H1 (cell line): ENCODE results near the gene HOXC13. TPM values are rescaled to one million over a fixed set of nuclear protein-coding genes. Genes with fewer than 3 reads are reported as not detected.

ENCODE experiments used
- CTCF ChIA-PET: fragments of 300-600 bp; sonication (Branson Sonifier 250); formaldehyde crosslinking; loops from one replicate; lab custom pipeline; 2021; ENCODE audit not compliant: partially characterized antibody; lab: Charles Lee
- POLR2A ChIA-PET: fragments of 300-600 bp; sonication (Branson Sonifier 250); formaldehyde crosslinking; loops from one replicate; lab custom pipeline; 2021; ENCODE audit warnings: inconsistent platforms; ENCODE audit not compliant: partially characterized antibody; lab: Charles Lee
- DNase-seq, 2 experiments: peaks; one replicate each; pipeline versions ENCODE4 v3.0.0 to v3.0.0-alpha.2; 2010 to 2022; ENCODE audit warnings: low spot score in 2 of 2, low read depth in 1 of 2, mixed read lengths in 1 of 2
- FAIRE-seq: peaks from 2 replicates; lab custom pipeline; 2011; peaks lifted over from hg19 to GRCh38; lab: Jason Lieb, UNC
- H2AFZ ChIP-seq: 2 replicates; pipeline ENCODE4 v1.8.1; 2012; ENCODE audit warnings: low read length, inconsistent platforms
- H2AK5ac ChIP-seq: 2 replicates; pipeline ENCODE4 v1.6.1; 2013; ENCODE audit warnings: low read depth, low read length
- H2BK120ac ChIP-seq: replicated peaks from 2 replicates; pipeline ENCODE3; 2013; ENCODE audit warnings: low read depth, low read length, inconsistent platforms
- H2BK12ac ChIP-seq: 2 replicates; pipeline ENCODE4 v1.6.1; 2013; ENCODE audit warnings: low read depth, low read length
- H2BK15ac ChIP-seq: 2 replicates; pipeline ENCODE4 v1.6.1; 2013; ENCODE audit warnings: low read length
- H2BK20ac ChIP-seq: 2 replicates; pipeline ENCODE4 v1.6.1; 2013; ENCODE audit warnings: low read length
- H2BK5ac ChIP-seq: 2 replicates; pipeline ENCODE4 v1.6.1; 2013; ENCODE audit warnings: low read depth, low read length
- H3K14ac ChIP-seq: 2 replicates; pipeline ENCODE4 v1.6.1; 2013; ENCODE audit warnings: inconsistent platforms; ENCODE audit not compliant: insufficient read length
- H3K18ac ChIP-seq: 2 replicates; pipeline ENCODE4 v1.6.1; 2013; ENCODE audit warnings: low read length; ENCODE audit errors: extremely low read depth
- H3K23ac ChIP-seq: 2 replicates; pipeline ENCODE4 v1.6.1; 2013; ENCODE audit warnings: inconsistent platforms; ENCODE audit not compliant: insufficient read length
- H3K23me2 ChIP-seq: 2 replicates; pipeline ENCODE4 v1.6.1; 2013; ENCODE audit warnings: low read depth, low read length
- H3K27ac ChIP-seq: 2 replicates; pipeline ENCODE4 v1.6.1; 2011; ENCODE audit warnings: low read depth, low read length, inconsistent platforms
- H3K27me3 ChIP-seq, 4 experiments: replicated peaks in 1 of 4; 1 replicate in 1 of 4; 2 replicates in 3 of 4; pipeline versions ENCODE4 v1.6.1 to v1.8.1; 2011 to 2013; ENCODE audit warnings: low read length in 3 of 4, mild to moderate bottlenecking in 3 of 4, inconsistent platforms in 2 of 4, mixed read lengths in 2 of 4, moderate library complexity in 1 of 4; ENCODE audit not compliant: control insufficient read depth in 3 of 4, insufficient read depth in 3 of 4; ENCODE audit errors: extremely low read depth in 1 of 4
- H3K36me3 ChIP-seq, 4 experiments: 2 replicates each; pipeline versions ENCODE4 v1.6.1 to v1.8.1; 2011 to 2013; ENCODE audit warnings: mild to moderate bottlenecking in 4 of 4, low read length in 3 of 4, moderate library complexity in 2 of 4, control low read depth in 1 of 4, inconsistent platforms in 1 of 4; ENCODE audit not compliant: insufficient read depth in 4 of 4, control insufficient read depth in 2 of 4
- H3K4ac ChIP-seq: replicated peaks from 2 replicates; pipeline ENCODE3; 2013; ENCODE audit warnings: low read length, low read depth, mixed read lengths, inconsistent platforms; ENCODE audit not compliant: insufficient read length
- H3K4me1 ChIP-seq, 4 experiments: replicated peaks in 1 of 4; 1 replicate in 1 of 4; 2 replicates in 3 of 4; pipeline versions ENCODE4 v1.6.1 to v1.8.1; 2011 to 2013; ENCODE audit warnings: low read length in 3 of 4, inconsistent platforms in 2 of 4, mixed read lengths in 1 of 4; ENCODE audit not compliant: insufficient read depth in 4 of 4, control insufficient read depth in 3 of 4
- H3K4me2 ChIP-seq, 2 experiments: 2 replicates each; pipeline versions ENCODE4 v1.6.1 to v1.8.1; 2011 to 2013; ENCODE audit warnings: low read depth in 2 of 2, low read length in 2 of 2, control low read depth in 1 of 2, inconsistent platforms in 1 of 2, mild to moderate bottlenecking in 1 of 2; ENCODE audit not compliant: insufficient read depth in 1 of 2
- H3K4me3 ChIP-seq, 4 experiments: fragments of 200-600, 300-600 bp in 1 of 4; sonication (generic), shearing (Covaris generic), sonication (Bioruptor Twin) in 1 of 4; 2 replicates each; pipeline versions ENCODE4 v1.5.1 to v1.8.1; 2011 to 2016; ENCODE audit warnings: low read length in 4 of 4, low read depth in 3 of 4, control low read depth in 2 of 4, inconsistent platforms in 2 of 4, mild to moderate bottlenecking in 2 of 4, mixed read lengths in 1 of 4, moderate library complexity in 1 of 4; ENCODE audit not compliant: insufficient read depth in 2 of 4; ENCODE audit errors: extremely low read depth in 1 of 4
- H3K56ac ChIP-seq: replicated peaks from 2 replicates; pipeline ENCODE3; 2013; ENCODE audit warnings: low read depth, mild to moderate bottlenecking, mixed read lengths, low read length, inconsistent platforms; ENCODE audit not compliant: insufficient read length
- H3K79me1 ChIP-seq: 2 replicates; pipeline ENCODE4 v1.6.1; 2013; ENCODE audit warnings: low read depth, low read length, control low read depth
- H3K79me2 ChIP-seq, 2 experiments: 2 replicates each; pipeline versions ENCODE4 v1.6.1 to v1.8.1; 2012 to 2013; ENCODE audit warnings: low read length in 2 of 2, mild to moderate bottlenecking in 2 of 2, inconsistent platforms in 1 of 2; ENCODE audit not compliant: insufficient read depth in 2 of 2, control insufficient read depth in 1 of 2
- H3K9ac ChIP-seq, 4 experiments: replicated peaks in 1 of 4; 1 replicate in 1 of 4; 2 replicates in 3 of 4; pipeline versions ENCODE4 v1.6.1 to v1.8.1; 2011 to 2013; ENCODE audit warnings: low read depth in 3 of 4, low read length in 3 of 4, control low read depth in 2 of 4, mild to moderate bottlenecking in 2 of 4, moderate library complexity in 2 of 4, inconsistent platforms in 1 of 4; ENCODE audit errors: extremely low read depth in 1 of 4
- H3K9me3 ChIP-seq, 2 experiments: 2 replicates each; pipeline versions ENCODE4 v1.6.1 to v1.8.1; 2012 to 2013; ENCODE audit warnings: mild to moderate bottlenecking in 2 of 2, moderate library complexity in 2 of 2, control low read depth in 1 of 2, inconsistent platforms in 1 of 2, low read depth in 1 of 2, low read length in 1 of 2, mixed read lengths in 1 of 2; ENCODE audit not compliant: insufficient read depth in 2 of 2
- H4K20me1 ChIP-seq, 2 experiments: replicated peaks in 1 of 2; 2 replicates each; pipeline versions ENCODE3 to v1.8.1; 2011 to 2013; ENCODE audit warnings: inconsistent platforms in 2 of 2, low read length in 2 of 2, mild to moderate bottlenecking in 1 of 2; ENCODE audit not compliant: insufficient read depth in 2 of 2, control insufficient read depth in 1 of 2
- H4K5ac ChIP-seq: 2 replicates; pipeline ENCODE4 v1.6.1; 2013; ENCODE audit warnings: low read length, low read depth, mixed read lengths, inconsistent platforms; ENCODE audit not compliant: insufficient read length
- H4K8ac ChIP-seq: 2 replicates; pipeline ENCODE4 v1.8.0; 2013; ENCODE audit warnings: mild to moderate bottlenecking, moderate library complexity, low read length, inconsistent platforms; ENCODE audit not compliant: insufficient read depth; ENCODE audit errors: extremely low read depth
- H4K91ac ChIP-seq: replicated peaks from 2 replicates; pipeline ENCODE3; 2013; ENCODE audit warnings: low read length, mixed read lengths, inconsistent platforms; ENCODE audit not compliant: insufficient read length
- NANOG ChIP-seq: IDR thresholded peaks from 2 replicates; pipeline ENCODE4 v1.6.1; 2011; ENCODE audit warnings: low read length, low read depth, mild to moderate bottlenecking, inconsistent platforms; ENCODE audit not compliant: insufficient read depth, poor library complexity, severe bottlenecking
- RNF2 ChIP-seq: fragments of 200-900, 300-1000 bp; sonication (generic); IDR thresholded peaks from 2 replicates; pipeline ENCODE4 v1.7.1; 2016; ENCODE audit warnings: borderline replicate concordance, low read depth, mild to moderate bottlenecking, antibody characterized with exemption, low read length; ENCODE audit not compliant: poor library complexity, severe bottlenecking; ENCODE audit errors: missing control alignments
- SUZ12 ChIP-seq: fragments of 200-600 bp; sonication (generic); IDR thresholded peaks from 2 replicates; pipeline ENCODE4 v1.6.1; 2012; ENCODE audit warnings: mild to moderate bottlenecking, inconsistent platforms, low read length, moderate library complexity, mixed read lengths
- YY1 ChIP-seq: IDR thresholded peaks from 2 replicates; pipeline ENCODE4 v1.6.1; 2011; ENCODE audit warnings: low read depth, mild to moderate bottlenecking, low read length
- WGBS, 2 experiments: shearing (Covaris generic) in 1 of 2; methylation state at CpG; one replicate each; pipeline versions ENCODE4 v1.1.6 to v1.1.7; 2013 to 2015; ENCODE audit warnings: low lambda C conversion rate in 2 of 2, mixed read lengths in 2 of 2, inconsistent platforms in 1 of 2, low coverage in 1 of 2, missing lambda C conversion rate in 1 of 2; ENCODE audit not compliant: insufficient replicate concordance in 2 of 2, insufficient coverage in 1 of 2, insufficient read length in 1 of 2; ENCODE audit errors: extremely low coverage in 1 of 2, missing lambda C conversion rate in 1 of 2; 5-methylcytosine and 5-hydroxymethylcytosine counted together
- polyA plus RNA-seq, 7 experiments: library from polyadenylated mRNA; depleted of rRNA in 3 of 7; stranded (reverse) in 5 of 7; unstranded in 2 of 7; fragments of >200 nt in 5 of 7; fragments of 200-250 nt in 2 of 7; gene quantifications; 1 replicate in 5 of 7; 2 replicates in 1 of 7; 4 replicates in 1 of 7; pipeline versions ENCODE4 v1.2.1 to v1.2.3, GENCODE V29; 2011 to 2013; ENCODE audit warnings: missing spikeins in 2 of 7, mixed read lengths in 2 of 7
- total RNA-seq: library from RNA; stranded (reverse); fragmentation: NEBNext Ultra II Directional; extraction: Animal tissue kit (Norgen Biotek cat#: 25700); gene quantifications from 2 replicates; pipeline ENCODE4 v1.2.1, GENCODE V29; 2021

HOXC13 gene
- total and polyA plus RNA-seq, 2 of the 8 experiments (the other 6 are each of a cell fraction or from before 2014, with no cell fraction given): 0.02 TPM; not detected in 1

GRCh38 chr12:53995002-53995377 is 56.4 kb downstream of the HOXC13 start:
- Histone ChIP-seq H2AFZ (no peak overlapping the region), H3K79me1 (no peaks in the 10 kb centered on the region), H2AK5ac (peak overlapping the region; percentile 93), H4K5ac (no peak overlapping the region), H4K91ac (no peak overlapping the region), H3K18ac (no peak overlapping the region; the same call in 1 of the 2 replicates), H3K79me2 (no peaks in the 10 kb centered on the region), H3K23ac (no peak overlapping the region), H3K14ac (no peak overlapping the region), H3K23me2 (peaks cover 2% of the 10 kb centered on the region; the same call in 1 of the 2 replicates), H2BK20ac (peak overlapping the region; percentile 72; the same call in 1 of the 2 replicates), H3K56ac (no peak overlapping the region), H3K9ac (no peak overlapping the region), H4K20me1 (peaks cover 28 to 29% of the 10 kb centered on the region in 2 experiments), H3K27me3 (peaks cover 97 to 100% (median 100%) of the 10 kb centered on the region in 4 experiments), H3K4me2 (peak overlapping the region; percentile 23 to 56), H3K36me3 (peaks cover 0 to 19% (median 0%) of the 10 kb centered on the region in 4 experiments; a peak in 1 of 8 replicates), H3K9me3 (peaks cover 0 to 4% of the 10 kb centered on the region in 2 experiments; a peak in 1 of 4 replicates), H2BK12ac (peak overlapping the region; percentile 68), H4K8ac (no peak overlapping the region), H3K4ac (no peak overlapping the region), H3K4me3 (peak overlapping the region in 1 of 4 experiments; percentile 5; a peak in 1 of 8 replicates), H2BK120ac (no peak overlapping the region), H3K4me1 (peaks cover 0 to 17% (median 4%) of the 10 kb centered on the region in 4 experiments; a peak in 5 of 7 replicates), H2BK15ac (peak overlapping the region; percentile 72; the same call in 1 of the 2 replicates), H2BK5ac (0 out of 2 replicates have a peak overlapping the region, but pooled peaks have one; percentile 2), H3K27ac (no peak overlapping the region)
- ChIA-PET CTCF (interaction anchor here (0.7 to 4.4 kb wide), 7 partner anchors 10 to 218 kb away, joined by 3 to 28 read pairs (median 4); partner anchors contain the start of genes HOXC10 and HOXC8), POLR2A (interaction anchor here (1.6 kb wide), 1 partner anchor 9 kb away, joined by 4 read pairs; no protein-coding TSS in a partner anchor)
- FAIRE-seq (no peak), DNase-seq (no peak)
- WGBS, 2 experiments: 1% methylated on average over 11 of the region's 17 CpGs; no CpG with 5 or more reads in 1 of the 2 experiments
- TF ChIP-seq RNF2 (peak; percentile 30), NANOG (no peak), YY1 (no peak), SUZ12 (peak; percentile 7; the same call in 1 of the 2 replicates)
